T-helper 2 cell treated with Interferon-gamma antibody and Interleukin-4, amounts not matched to agents 5 μg/mL and 100 μg/mL, for 36 hours (primary cell): Measurements from ENCODE around the gene KANK2.
A peak's percentile ranks its signal among the peaks of the same experiment; 100 is the strongest.
"Not testable (repeated sequence)": the region's sequence is repeated elsewhere in the genome, so short reads cannot be mapped to it uniquely, and the experiment has no call there.

Experiments used
- DNase-seq: peaks from one replicate; pipeline ENCODE4 v3.0.0; 2021; ENCODE audit warnings: low spot score
- H3K27ac Mint-ChIP-seq: one replicate; pipeline ENCODE4 v1.8.0; 2021; ENCODE audit warnings: mild to moderate bottlenecking, mixed read lengths
- H3K27me3 Mint-ChIP-seq: one replicate; pipeline ENCODE4 v1.8.0; 2021; ENCODE audit warnings: low read depth, mixed read lengths
- H3K36me3 Mint-ChIP-seq: one replicate; pipeline ENCODE4 v1.8.0; 2021; ENCODE audit warnings: low read depth, mixed read lengths
- H3K4me1 Mint-ChIP-seq: one replicate; pipeline ENCODE4 v1.8.0; 2021; ENCODE audit warnings: low read depth, mixed read lengths
- H3K4me3 Mint-ChIP-seq: one replicate; pipeline ENCODE4 v1.8.0; 2022; ENCODE audit warnings: mild to moderate bottlenecking, moderate library complexity, mixed read lengths
- H3K9me3 Mint-ChIP-seq: one replicate; pipeline ENCODE4 v1.8.0; 2021; ENCODE audit warnings: mixed read lengths

KANK2 gene

GRCh38 chr19:11140896-11141295, 56.4 kb downstream of the KANK2 start:
- Mint-ChIP-seq H3K4me3 (no peak overlapping the region), H3K27me3 (no peaks in the 10 kb centered on the region), H3K36me3 (peaks cover 9% of the 10 kb centered on the region), H3K9me3 (no peaks in the 10 kb centered on the region), H3K4me1 (peaks cover 10% of the 10 kb centered on the region), H3K27ac (no peak overlapping the region)
- no peak for DNase-seq

GRCh38 chr19:11140023-11140538, 57.3 kb downstream of the KANK2 start:
- H3K4me1 Mint-ChIP-seq, H3K27ac Mint-ChIP-seq, H3K27me3 Mint-ChIP-seq, H3K4me3 Mint-ChIP-seq, H3K9me3 Mint-ChIP-seq, DNase-seq, H3K36me3 Mint-ChIP-seq: not testable (repeated sequence)

- DNase-seq = no peak
- no peak overlapping the region for H3K4me3 Mint-ChIP-seq
- H3K4me1 Mint-ChIP-seq = peaks cover 10% of the 10 kb centered on the region
- H3K27ac Mint-ChIP-seq = no peak overlapping the region
- no peaks in the 10 kb centered on the region for H3K27me3 Mint-ChIP-seq
- peaks cover 3% of the 10 kb centered on the region for H3K36me3 Mint-ChIP-seq
- H3K9me3 Mint-ChIP-seq = no peaks in the 10 kb centered on the region
These were observed 58.6 kb downstream of the KANK2 start for GRCh38 chr19:11138601-11139300.

GRCh38 chr19:11137542-11138384, 59.6 kb downstream of the KANK2 start:
- Mint-ChIP-seq H3K9me3 (no peaks in the 10 kb centered on the region), H3K4me3 (peak overlapping the region; percentile 79), H3K27me3 (no peaks in the 10 kb centered on the region), H3K27ac (peak overlapping the region; percentile 52), H3K4me1 (peaks cover 10% of the 10 kb centered on the region), H3K36me3 (peaks cover 10% of the 10 kb centered on the region)
- peak; percentile 33 for DNase-seq

- Mint-ChIP-seq H3K4me1 (peaks cover 10% of the 10 kb centered on the region), H3K27ac (no peak overlapping the region), H3K9me3 (no peaks in the 10 kb centered on the region), H3K36me3 (peaks cover 18% of the 10 kb centered on the region), H3K4me3 (no peak overlapping the region), H3K27me3 (no peaks in the 10 kb centered on the region)
- no peak for DNase-seq
These were observed 60.8 kb downstream of the KANK2 start for GRCh38 chr19:11136400-11137101.

- no peak overlapping the region for H3K27ac Mint-ChIP-seq
- peaks cover 49% of the 10 kb centered on the region for H3K36me3 Mint-ChIP-seq
- DNase-seq = no peak
- no peaks in the 10 kb centered on the region for H3K9me3 Mint-ChIP-seq
- no peaks in the 10 kb centered on the region for H3K27me3 Mint-ChIP-seq
- H3K4me3 Mint-ChIP-seq = no peak overlapping the region
- peaks cover 2% of the 10 kb centered on the region for H3K4me1 Mint-ChIP-seq
These were observed 65.9 kb downstream of the KANK2 start for GRCh38 chr19:11131471-11131870.

GRCh38 chr19:11130824-11131455, 66.4 kb downstream of the KANK2 start:
- Mint-ChIP-seq H3K27me3 (no peaks in the 10 kb centered on the region), H3K27ac (no peak overlapping the region), H3K36me3 (peaks cover 54% of the 10 kb centered on the region), H3K4me3 (no peak overlapping the region), H3K9me3 (no peaks in the 10 kb centered on the region), H3K4me1 (peaks cover 2% of the 10 kb centered on the region)
- DNase-seq = peak; percentile 51

GRCh38 chr19:11127905-11128304, 69.4 kb downstream of the KANK2 start:
- Mint-ChIP-seq H3K27me3 (no peaks in the 10 kb centered on the region), H3K27ac (no peak overlapping the region), H3K4me3 (no peak overlapping the region), H3K4me1 (peaks cover 2% of the 10 kb centered on the region), H3K36me3 (peaks cover 57% of the 10 kb centered on the region), H3K9me3 (no peaks in the 10 kb centered on the region)
- no peak for DNase-seq

- Mint-ChIP-seq H3K9me3 (no peaks in the 10 kb centered on the region), H3K27ac (no peak overlapping the region), H3K4me1 (peaks cover 2% of the 10 kb centered on the region), H3K36me3 (peaks cover 50% of the 10 kb centered on the region), H3K27me3 (no peaks in the 10 kb centered on the region), H3K4me3 (no peak overlapping the region)
- DNase-seq = peak; percentile 49
These were observed 71.2 kb downstream of the KANK2 start for GRCh38 chr19:11125994-11126685.

- H3K27ac Mint-ChIP-seq, DNase-seq, H3K4me1 Mint-ChIP-seq, H3K27me3 Mint-ChIP-seq, H3K9me3 Mint-ChIP-seq, H3K4me3 Mint-ChIP-seq: not testable (repeated sequence)
- H3K36me3 Mint-ChIP-seq = peaks cover 53% of the 10 kb centered on the region
These were observed 73.2 kb downstream of the KANK2 start for GRCh38 chr19:11124157-11124556.

GRCh38 chr19:11123114-11123513, 74.2 kb downstream of the KANK2 start:
- Mint-ChIP-seq H3K27me3 (no peaks in the 10 kb centered on the region), H3K4me3 (no peak overlapping the region), H3K27ac (no peak overlapping the region), H3K9me3 (no peaks in the 10 kb centered on the region), H3K4me1 (peaks cover 2% of the 10 kb centered on the region), H3K36me3 (peaks cover 58% of the 10 kb centered on the region)
- DNase-seq = no peak

- H3K27me3 Mint-ChIP-seq, H3K9me3 Mint-ChIP-seq, H3K27ac Mint-ChIP-seq, H3K4me1 Mint-ChIP-seq, H3K4me3 Mint-ChIP-seq, DNase-seq: not testable (repeated sequence)
- H3K36me3 Mint-ChIP-seq = peaks cover 59% of the 10 kb centered on the region
These were observed 75.4 kb downstream of the KANK2 start for GRCh38 chr19:11121963-11122362.

GRCh38 chr19:11116507-11116906, 80.8 kb downstream of the KANK2 start:
- Mint-ChIP-seq H3K9me3 (no peaks in the 10 kb centered on the region), H3K4me3 (no peak overlapping the region), H3K27ac (no peak overlapping the region), H3K36me3 (peaks cover 73% of the 10 kb centered on the region), H3K4me1 (no peaks in the 10 kb centered on the region), H3K27me3 (no peaks in the 10 kb centered on the region)
- DNase-seq = no peak
